ENCODE data around the gene TCF4. TPM values are rescaled to one million over a fixed set of nuclear protein-coding genes. Genes with fewer than 3 reads are reported as not detected.

The TCF4 gene
- total RNA-seq, 2 donors from 2014 or later: 31.6 to 34.0 TPM

- WGBS, 2 donors: 85% methylated on average over 1 of the region's 1 CpG
- intact Hi-C loops (cut with DNase I): no loop called here
- TF ChIP-seq POLR2A (IDR thresholded peaks at IDR 0.05): no peak
- TF ChIP-seq CTCF (IDR thresholded peaks at IDR 0.05): no peak
- Histone ChIP-seq H3K36me3 (replicated peaks in 1 of 2; ENCODE audit: insufficient read depth in 1 of 2, low read depth in 2 of 2) (no peaks in the 10 kb centered on the region), H3K4me1 (peaks cover under 1% of the 10 kb centered on the region), H3K4me3 (no peak overlapping the region), H3K27me3 (no peaks in the 10 kb centered on the region), H3K27ac (no peak overlapping the region), H3K9me3 (no peaks in the 10 kb centered on the region)
- DNase-seq (no peak), ATAC-seq (no peak)
Observed at GRCh38 chr18:55317324-55317723, 270.7 kb downstream of the TCF4 start.

GRCh38 chr18:55316486-55317184 lies 271.4 kb downstream of the TCF4 start:
- 66 to 73% methylated on average over 4 of the region's 4 CpGs for WGBS, 2 donors
- TF ChIP-seq CTCF (IDR thresholded peaks at IDR 0.05) (no peak), POLR2A (IDR thresholded peaks at IDR 0.05) (no peak)
- no peaks in the 10 kb centered on the region for H3K4me1 ChIP-seq
- ATAC-seq (no peak), DNase-seq (no peak)
- H3K9me3 ChIP-seq: no peaks in the 10 kb centered on the region
- intact Hi-C loops (cut with DNase I): no loop called here
- no peak overlapping the region for H3K4me3 ChIP-seq
- H3K36me3 ChIP-seq (replicated peaks in 1 of 2; ENCODE audit: insufficient read depth in 1 of 2, low read depth in 2 of 2): no peaks in the 10 kb centered on the region
- no peaks in the 10 kb centered on the region for H3K27me3 ChIP-seq
- no peak overlapping the region for H3K27ac ChIP-seq

GRCh38 chr18:55314615-55315237 lies 273.3 kb downstream of the TCF4 start:
- Histone ChIP-seq H3K36me3 (replicated peaks in 1 of 2; ENCODE audit: insufficient read depth in 1 of 2, low read depth in 2 of 2) (no peaks in the 10 kb centered on the region), H3K27me3 (no peaks in the 10 kb centered on the region), H3K9me3 (no peaks in the 10 kb centered on the region), H3K4me1 (no peaks in the 10 kb centered on the region), H3K27ac (no peak overlapping the region), H3K4me3 (no peak overlapping the region)
- TF ChIP-seq POLR2A (IDR thresholded peaks at IDR 0.05) (no peak), CTCF (IDR thresholded peaks at IDR 0.05) (no peak)
- intact Hi-C loops (cut with DNase I): no loop called here
- DNase-seq: no peak
- no peak for ATAC-seq

- no peak for TF ChIP-seq CTCF (IDR thresholded peaks at IDR 0.05)
- no peak for TF ChIP-seq POLR2A (IDR thresholded peaks at IDR 0.05)
- Histone ChIP-seq H3K9me3 (no peaks in the 10 kb centered on the region), H3K4me3 (no peak overlapping the region), H3K4me1 (no peaks in the 10 kb centered on the region), H3K27ac (no peak overlapping the region), H3K36me3 (replicated peaks in 1 of 2; ENCODE audit: insufficient read depth in 1 of 2, low read depth in 2 of 2) (no peaks in the 10 kb centered on the region), H3K27me3 (no peaks in the 10 kb centered on the region)
- 81 to 90% methylated on average over 1 of the region's 1 CpG for WGBS, 2 donors
- no peak for ATAC-seq
- intact Hi-C loops (cut with DNase I): no loop called here
- no peak for DNase-seq
Observed at GRCh38 chr18:55314031-55314430, 274.0 kb downstream of the TCF4 start.

GRCh38 chr18:55310863-55311262 lies 277.1 kb downstream of the TCF4 start:
- no peak for TF ChIP-seq CTCF (IDR thresholded peaks at IDR 0.05)
- TF ChIP-seq POLR2A (IDR thresholded peaks at IDR 0.05): no peak
- 78 to 85% methylated on average over 2 of the region's 2 CpGs for WGBS, 2 donors
- no peaks in the 10 kb centered on the region for H3K4me1 ChIP-seq
- no peaks in the 10 kb centered on the region for H3K27me3 ChIP-seq
- H3K36me3 ChIP-seq (replicated peaks in 1 of 2; ENCODE audit: insufficient read depth in 1 of 2, low read depth in 2 of 2): no peaks in the 10 kb centered on the region
- DNase-seq (no peak), ATAC-seq (no peak)
- no peak overlapping the region for H3K27ac ChIP-seq
- H3K9me3 ChIP-seq: no peaks in the 10 kb centered on the region
- intact Hi-C loops (cut with DNase I): no loop called here
- no peak overlapping the region for H3K4me3 ChIP-seq
